ENCODE data around the gene KRTAP29-1. TPM values are rescaled to one million over a fixed set of nuclear protein-coding genes. Genes with fewer than 3 reads are reported as not detected.

Gene KRTAP29-1
- total RNA-seq, 4 donors from 2014 or later = 2.5 TPM; not detected in 3

DNA sequence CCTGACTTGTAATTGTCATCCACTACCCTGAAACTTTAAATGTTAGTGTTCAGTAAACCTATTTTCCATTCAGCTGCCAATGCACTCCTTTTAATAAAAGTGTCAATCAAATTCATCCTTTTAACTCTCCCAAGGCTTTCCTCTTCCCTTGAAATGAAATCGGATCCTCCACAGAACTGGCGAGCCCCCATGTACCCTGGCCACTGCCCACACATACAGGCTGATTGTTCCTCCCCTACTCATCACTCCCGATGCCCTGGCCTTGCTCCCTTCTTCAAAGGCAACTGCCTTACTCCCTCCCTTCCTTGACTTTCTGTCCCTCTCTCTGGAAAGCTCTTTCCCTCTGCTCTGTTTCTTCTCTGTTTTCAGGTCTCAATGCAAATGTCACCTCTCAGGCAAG is 40.4 kb upstream of the KRTAP29-1 start:
- TF ChIP-seq POLR2A (IDR thresholded peaks at IDR 0.05) = no peak
- TF ChIP-seq, protein P1, sequence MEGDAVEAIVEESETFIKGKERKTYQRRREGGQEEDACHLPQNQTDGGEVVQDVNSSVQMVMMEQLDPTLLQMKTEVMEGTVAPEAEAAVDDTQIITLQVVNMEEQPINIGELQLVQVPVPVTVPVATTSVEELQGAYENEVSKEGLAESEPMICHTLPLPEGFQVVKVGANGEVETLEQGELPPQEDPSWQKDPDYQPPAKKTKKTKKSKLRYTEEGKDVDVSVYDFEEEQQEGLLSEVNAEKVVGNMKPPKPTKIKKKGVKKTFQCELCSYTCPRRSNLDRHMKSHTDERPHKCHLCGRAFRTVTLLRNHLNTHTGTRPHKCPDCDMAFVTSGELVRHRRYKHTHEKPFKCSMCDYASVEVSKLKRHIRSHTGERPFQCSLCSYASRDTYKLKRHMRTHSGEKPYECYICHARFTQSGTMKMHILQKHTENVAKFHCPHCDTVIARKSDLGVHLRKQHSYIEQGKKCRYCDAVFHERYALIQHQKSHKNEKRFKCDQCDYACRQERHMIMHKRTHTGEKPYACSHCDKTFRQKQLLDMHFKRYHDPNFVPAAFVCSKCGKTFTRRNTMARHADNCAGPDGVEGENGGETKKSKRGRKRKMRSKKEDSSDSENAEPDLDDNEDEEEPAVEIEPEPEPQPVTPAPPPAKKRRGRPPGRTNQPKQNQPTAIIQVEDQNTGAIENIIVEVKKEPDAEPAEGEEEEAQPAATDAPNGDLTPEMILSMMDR (IDR thresholded peaks at IDR 0.05) = no peak
- WGBS, 2 donors = 65 to 71% methylated on average over 3 of the region's 3 CpGs
- no peak overlapping the region for H3K4me3 ChIP-seq (ENCODE audit: low read depth, poor library complexity, severe bottlenecking)
- intact Hi-C loops (cut with DNase I; ENCODE audit: low total_unique reads) = no loop called here
- no peak for DNase-seq (ENCODE audit: low spot score in 2 of 2)

DNA sequence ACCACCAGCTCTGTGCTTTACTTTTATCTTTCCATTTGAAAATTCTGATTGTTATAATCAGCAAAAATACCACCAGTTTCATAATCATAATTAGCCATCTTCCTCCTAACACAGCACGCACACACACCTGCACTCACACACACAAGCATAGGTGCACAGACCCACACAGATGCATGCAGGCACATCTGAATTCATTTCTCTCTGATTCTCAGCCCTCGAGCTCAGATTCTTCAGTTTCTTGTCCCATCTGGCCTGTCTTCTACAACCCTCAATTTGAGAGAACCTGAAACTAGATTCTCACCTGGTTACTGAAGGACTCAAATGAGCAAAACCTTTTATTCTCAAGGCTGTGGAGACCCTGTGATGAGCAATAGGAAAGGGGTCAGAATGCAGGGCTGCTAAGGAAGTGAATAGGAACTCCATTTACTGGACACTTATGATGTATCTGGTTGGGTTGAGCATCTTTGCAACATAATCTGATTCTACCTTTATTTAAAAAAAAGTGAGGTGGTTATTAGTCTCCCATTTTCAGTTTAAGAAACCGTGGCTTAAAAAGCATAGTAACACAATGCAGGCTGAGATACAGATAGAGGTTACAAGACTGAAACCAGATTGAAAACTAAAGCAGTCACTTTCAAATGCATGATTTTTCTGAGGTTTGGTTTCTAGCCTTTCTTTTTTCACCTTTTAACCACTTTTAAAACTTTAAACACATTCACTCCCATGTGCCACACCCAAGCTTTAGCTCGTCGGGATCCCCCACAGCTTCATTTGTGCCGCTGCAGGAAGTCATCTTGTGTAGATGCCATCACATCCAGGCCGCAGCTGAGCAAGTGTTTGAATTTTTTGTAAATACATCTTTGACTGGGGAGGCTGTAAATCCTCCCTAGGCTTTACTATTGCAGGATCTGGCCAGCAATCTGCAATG is 38.5 kb upstream of the KRTAP29-1 start:
- TF ChIP-seq, protein P1 (IDR thresholded peaks at IDR 0.05) = no peak
- TF ChIP-seq POLR2A (IDR thresholded peaks at IDR 0.05) = no peak
- WGBS, 2 donors = 67 to 69% methylated on average over 7 of the region's 7 CpGs
- H3K4me3 ChIP-seq (ENCODE audit: low read depth, poor library complexity, severe bottlenecking) = no peak overlapping the region
- intact Hi-C loops (cut with DNase I; ENCODE audit: low total_unique reads) = no loop called here
- no peak for DNase-seq (ENCODE audit: low spot score in 2 of 2)

DNA sequence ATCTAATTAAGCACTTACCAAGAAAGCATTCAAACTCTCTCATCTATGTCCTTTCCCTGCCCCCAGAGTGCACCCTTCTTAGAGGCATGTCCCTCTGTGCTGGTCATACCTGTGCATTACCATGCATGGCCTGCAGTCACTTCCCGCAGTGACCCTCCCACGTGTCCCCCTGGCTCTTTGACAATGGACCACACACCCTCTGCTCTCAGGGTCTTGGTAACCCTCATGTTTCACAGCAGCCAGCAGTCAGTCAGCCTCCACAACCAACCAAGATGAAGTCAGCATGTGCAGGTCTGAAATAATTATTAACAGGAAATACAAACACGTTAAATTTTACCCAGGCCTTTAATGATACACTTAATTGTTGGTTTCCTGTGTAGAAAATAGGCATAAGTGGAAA is 37.8 kb upstream of the KRTAP29-1 start:
- TF ChIP-seq POLR2A (IDR thresholded peaks at IDR 0.05) = no peak
- TF ChIP-seq, protein P1 (IDR thresholded peaks at IDR 0.05) = no peak
- intact Hi-C loops (cut with DNase I; ENCODE audit: low total_unique reads) = no loop called here
- WGBS, 2 donors = 52 to 57% methylated on average over 3 of the region's 3 CpGs
- H3K4me3 ChIP-seq (ENCODE audit: low read depth, poor library complexity, severe bottlenecking) = no peak overlapping the region
- DNase-seq (ENCODE audit: low spot score in 2 of 2) = no peak

DNA sequence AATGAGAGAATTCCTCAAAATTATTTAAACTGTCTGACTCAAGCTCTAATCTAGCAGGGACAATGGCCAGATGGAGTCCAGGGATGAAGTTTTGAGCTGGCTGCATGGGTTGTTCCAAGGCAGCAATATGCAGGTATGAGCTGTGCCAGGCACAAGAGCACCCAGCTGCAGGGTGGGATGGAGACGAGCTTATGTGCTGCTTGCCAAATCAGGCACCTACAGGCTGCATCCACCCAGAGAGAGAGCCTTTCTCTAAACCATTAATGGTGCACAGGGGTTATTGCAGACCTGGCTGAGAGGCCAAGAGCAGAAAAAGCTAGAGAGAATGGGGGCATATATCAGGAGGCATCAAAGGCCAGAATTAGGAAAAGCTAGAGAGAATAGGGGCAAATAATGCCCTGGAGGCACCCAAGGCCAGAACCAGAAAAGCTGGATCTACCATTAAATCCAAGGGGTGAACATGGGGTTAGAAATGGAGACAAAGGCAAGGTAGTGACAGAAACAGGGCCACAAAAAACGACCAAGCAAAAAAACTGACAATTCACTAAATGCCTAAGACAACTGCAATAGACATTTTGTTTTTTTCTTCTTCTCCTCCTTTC is 37.0 kb upstream of the KRTAP29-1 start:
- no peak for DNase-seq (ENCODE audit: low spot score in 2 of 2)
- no peak for TF ChIP-seq POLR2A (IDR thresholded peaks at IDR 0.05)
- TF ChIP-seq, protein P1 (IDR thresholded peaks at IDR 0.05) = no peak
- 38 to 40% methylated on average over 2 of the region's 2 CpGs for WGBS, 2 donors
- no peak overlapping the region for H3K4me3 ChIP-seq (ENCODE audit: low read depth, poor library complexity, severe bottlenecking)
- intact Hi-C loops (cut with DNase I; ENCODE audit: low total_unique reads) = no loop called here

DNA sequence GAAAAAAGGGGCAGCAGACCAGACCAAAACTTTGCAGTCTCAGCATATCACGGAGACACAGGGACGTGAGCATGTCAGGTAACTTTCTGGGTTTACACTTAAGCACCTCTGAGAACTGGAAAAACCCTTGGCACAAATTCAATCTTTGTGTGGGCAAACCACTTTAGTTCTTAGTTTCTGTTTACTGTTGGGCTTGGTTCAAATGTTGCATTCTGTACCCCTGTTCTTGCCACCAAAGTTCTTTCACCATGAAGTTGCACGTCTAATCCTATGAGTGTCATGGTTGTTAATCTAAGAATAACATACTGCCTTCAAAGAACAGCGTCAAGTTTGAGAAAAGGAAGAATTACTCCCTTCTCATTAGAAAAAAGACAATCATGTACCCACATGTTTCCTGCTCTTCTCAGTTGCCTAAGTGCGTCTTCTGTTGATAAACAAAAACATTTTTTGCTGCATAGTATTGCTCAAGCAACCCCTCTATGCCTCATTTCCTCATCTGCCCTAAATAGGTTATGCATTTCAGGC is 36.4 kb upstream of the KRTAP29-1 start:
- TF ChIP-seq POLR2A (IDR thresholded peaks at IDR 0.05) = no peak
- TF ChIP-seq, protein P1 (IDR thresholded peaks at IDR 0.05) = no peak
- H3K4me3 ChIP-seq (ENCODE audit: low read depth, poor library complexity, severe bottlenecking) = no peak overlapping the region
- WGBS, 2 donors = 15 to 23% methylated on average over 5 of the region's 5 CpGs
- no peak for DNase-seq (ENCODE audit: low spot score in 2 of 2)
- intact Hi-C loops (cut with DNase I; ENCODE audit: low total_unique reads) = no loop called here
